ENCODE data around the gene NDE1.

- TF ChIP-seq CTCF (conservative IDR thresholded peaks at IDR 0.05 in 1 of 2, IDR thresholded peaks at IDR 0.05 in 1 of 2; ENCODE audit: extremely low read depth in 1 of 2, insufficient read depth in 1 of 2, low read depth in 1 of 2, low read length in 2 of 2) (no peak), EZH2 (IDR thresholded peaks at IDR 0.05; ENCODE audit: borderline replicate concordance, low read length) (no peak)
Measured at GRCh38 chr16:15677447-15677846, 27.4 kb downstream of the NDE1 start.

Measured in mammary epithelial cell (primary cell).